Measurements from ENCODE around the gene UPP2. TPM values are rescaled to one million over a fixed set of nuclear protein-coding genes. Genes with fewer than 3 reads are reported as not detected.

UPP2 gene
- total and polyA plus RNA-seq, 2 of the 13 experiments (the other 11 are each of a cell fraction or from before 2014, with no cell fraction given), result 0.07 to 0.28 TPM

- TF ChIP-seq TGIF2 (CRISPR knock-in tag; IDR thresholded peaks at IDR 0.05) (no peak), ZNF678 (CRISPR knock-in tag; IDR thresholded peaks at IDR 0.05) (no peak), THRA (CRISPR knock-in tag; IDR thresholded peaks at IDR 0.05; ENCODE audit: borderline replicate concordance) (peak; percentile 76; the same call in 1 of the 2 replicates), ZFP91 (CRISPR knock-in tag; IDR thresholded peaks at IDR 0.05; ENCODE audit: borderline replicate concordance) (no peak; the same call in 1 of the 2 replicates), ZFAT (CRISPR knock-in tag; conservative IDR thresholded peaks at IDR 0.05) (no peak), GPN1 (CRISPR knock-in tag; IDR thresholded peaks at IDR 0.05; ENCODE audit: borderline replicate concordance) (no peak), ZNF350 (CRISPR knock-in tag; IDR thresholded peaks at IDR 0.05; ENCODE audit: borderline replicate concordance, low read depth) (no peak), ZNF513 (CRISPR knock-in tag; conservative IDR thresholded peaks at IDR 0.05) (no peak), IRF1 (CRISPR knock-in tag; IDR thresholded peaks at IDR 0.05; ENCODE audit: low read depth) (no peak), CBX5 (CRISPR knock-in tag; IDR thresholded peaks at IDR 0.05; ENCODE audit: borderline replicate concordance) (peak; percentile 95; the same call in 1 of the 2 replicates), ZNF792 (CRISPR knock-in tag; IDR thresholded peaks at IDR 0.05) (0 out of 2 replicates have a peak, but pooled peaks have one; percentile 26), ELF4 (CRISPR knock-in tag; IDR thresholded peaks at IDR 0.05; ENCODE audit: borderline replicate concordance) (no peak), ZKSCAN1 (IDR thresholded peaks at IDR 0.05; ENCODE audit: low read length) (no peak; the same call in 1 of the 2 replicates), TBX3 (IDR thresholded peaks at IDR 0.05; ENCODE audit: borderline replicate concordance) (peak; percentile 23; the same call in 1 of the 2 replicates), TCF12 (IDR thresholded peaks at IDR 0.05) (no peak), TCF12 (CRISPR knock-in tag; IDR thresholded peaks at IDR 0.05) (no peak; the same call in 1 of the 2 replicates), RAD21 (CRISPR knock-in tag; IDR thresholded peaks at IDR 0.05) (no peak; the same call in 1 of the 2 replicates), MEF2D (CRISPR knock-in tag; IDR thresholded peaks at IDR 0.05) (peak; percentile 65; the same call in 1 of the 2 replicates), ZNF33B (CRISPR knock-in tag; IDR thresholded peaks at IDR 0.05) (no peak), ISX (CRISPR knock-in tag; conservative IDR thresholded peaks at IDR 0.05) (no peak), ARHGAP35 (CRISPR knock-in tag; IDR thresholded peaks at IDR 0.05; ENCODE audit: borderline replicate concordance) (no peak), MIXL1 (CRISPR knock-in tag; IDR thresholded peaks at IDR 0.05) (peak; percentile 53; the same call in 1 of the 2 replicates)
- TF ChIP-seq, protein P1, sequence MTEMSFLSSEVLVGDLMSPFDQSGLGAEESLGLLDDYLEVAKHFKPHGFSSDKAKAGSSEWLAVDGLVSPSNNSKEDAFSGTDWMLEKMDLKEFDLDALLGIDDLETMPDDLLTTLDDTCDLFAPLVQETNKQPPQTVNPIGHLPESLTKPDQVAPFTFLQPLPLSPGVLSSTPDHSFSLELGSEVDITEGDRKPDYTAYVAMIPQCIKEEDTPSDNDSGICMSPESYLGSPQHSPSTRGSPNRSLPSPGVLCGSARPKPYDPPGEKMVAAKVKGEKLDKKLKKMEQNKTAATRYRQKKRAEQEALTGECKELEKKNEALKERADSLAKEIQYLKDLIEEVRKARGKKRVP (CRISPR knock-in tag; IDR thresholded peaks at IDR 0.05), result peak in 1 of 2 experiments; percentile 97; a peak in 2 of 4 replicates
- TF ChIP-seq, protein P2, sequence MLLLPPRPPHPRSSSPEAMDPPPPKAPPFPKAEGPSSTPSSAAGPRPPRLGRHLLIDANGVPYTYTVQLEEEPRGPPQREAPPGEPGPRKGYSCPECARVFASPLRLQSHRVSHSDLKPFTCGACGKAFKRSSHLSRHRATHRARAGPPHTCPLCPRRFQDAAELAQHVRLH (CRISPR knock-in tag; IDR thresholded peaks at IDR 0.05; ENCODE audit: borderline replicate concordance, low read depth), result peak; percentile 50; the same call in 1 of the 2 replicates
Measured at GRCh38 chr2:158131919-158132566, 30.4 kb downstream of the UPP2 start (continued).
